Measurements from ENCODE around the gene WWC2. TPM values are rescaled to one million over a fixed set of nuclear protein-coding genes. Genes with fewer than 3 reads are reported as not detected.
A peak's percentile ranks its signal among the peaks of the same experiment; 100 is the strongest.
"Not testable (repeated sequence)": the region's sequence is repeated elsewhere in the genome, so short reads cannot be mapped to it uniquely, and the experiment has no call there.

WWC2 gene
- total RNA-seq, 1 experiment from 2014 or later, result 4.1 TPM

DNA sequence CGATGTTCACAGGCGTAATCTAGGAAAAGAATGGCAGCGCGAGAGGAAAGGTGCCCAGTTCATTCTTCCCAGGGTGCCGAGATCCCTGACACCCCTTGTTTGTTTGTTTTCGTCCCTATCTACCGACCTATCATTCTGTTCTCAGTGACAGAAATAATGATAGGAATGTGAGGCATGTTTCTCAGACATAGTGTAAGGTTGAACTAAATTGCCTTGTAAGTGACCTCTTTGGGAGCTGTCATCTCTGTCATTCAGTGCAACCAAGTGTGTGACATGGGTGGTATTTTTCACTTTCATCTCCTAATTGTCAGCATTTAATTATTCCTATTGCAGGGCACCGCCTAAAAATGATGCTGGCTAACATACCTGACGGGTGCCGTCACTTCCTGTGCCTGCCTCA, 196.7 kb downstream of the WWC2 start:
- no peak for DNase-seq (ENCODE audit: low read depth)

DNA sequence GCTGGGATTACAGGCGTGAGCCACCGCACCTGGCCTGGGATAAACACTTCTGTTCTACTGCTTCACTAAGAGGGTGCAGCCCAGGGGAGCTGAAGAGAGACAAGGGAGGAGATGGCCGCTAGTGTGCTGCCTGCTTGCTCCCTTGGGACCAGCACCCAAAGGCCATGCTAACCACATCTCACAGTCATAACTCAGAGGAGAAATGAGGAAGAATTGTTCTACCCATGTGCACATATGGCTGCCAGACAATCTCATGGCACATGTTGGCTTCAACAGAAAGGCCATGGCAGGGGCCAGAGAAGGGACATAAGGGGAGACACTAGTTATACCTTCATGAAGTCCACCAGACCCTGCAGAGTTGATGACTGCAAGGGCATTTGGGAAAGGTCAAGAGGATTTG, 198.6 kb downstream of the WWC2 start:
- DNase-seq (ENCODE audit: low read depth), result no peak

DNA sequence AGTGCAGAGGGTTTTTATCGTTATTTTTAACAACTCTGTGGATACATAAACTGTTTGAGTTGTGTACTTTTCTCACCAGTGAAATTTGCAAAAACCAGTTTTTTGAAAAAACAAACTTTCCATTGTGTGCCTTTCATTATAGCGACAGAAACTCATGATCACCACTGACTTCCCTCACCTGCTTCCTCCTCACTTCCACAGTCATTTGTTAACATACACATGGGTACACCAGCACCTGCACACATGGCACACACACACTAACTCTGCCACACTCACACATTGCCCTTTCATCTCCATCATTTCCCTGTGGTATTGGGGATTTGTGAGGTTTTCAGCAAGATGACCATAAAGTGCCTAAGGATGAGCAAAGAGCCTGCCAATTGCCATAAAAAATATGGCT, 200.4 kb downstream of the WWC2 start:
- no peak for DNase-seq (ENCODE audit: low read depth)

DNA sequence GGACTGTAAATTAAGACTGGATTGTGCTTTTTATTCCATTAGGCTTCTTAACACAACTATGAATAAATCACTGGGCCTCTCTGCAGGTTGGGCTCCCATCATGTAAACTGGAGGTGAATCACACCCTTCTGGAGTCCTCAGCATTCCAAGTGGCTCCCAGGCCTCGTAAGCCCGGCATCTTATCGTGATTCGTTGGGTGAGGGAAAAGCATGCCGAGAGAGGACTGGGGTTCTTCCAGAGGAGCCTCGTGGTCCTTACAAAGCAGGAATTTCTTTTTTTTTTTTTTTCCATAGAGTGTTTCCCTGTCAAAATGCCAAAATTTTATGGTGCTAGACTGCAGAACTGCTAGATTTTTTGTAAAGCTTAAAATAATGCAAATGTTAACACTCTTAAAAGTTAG, 201.0 kb downstream of the WWC2 start:
- DNase-seq (ENCODE audit: low read depth), result no peak

DNA sequence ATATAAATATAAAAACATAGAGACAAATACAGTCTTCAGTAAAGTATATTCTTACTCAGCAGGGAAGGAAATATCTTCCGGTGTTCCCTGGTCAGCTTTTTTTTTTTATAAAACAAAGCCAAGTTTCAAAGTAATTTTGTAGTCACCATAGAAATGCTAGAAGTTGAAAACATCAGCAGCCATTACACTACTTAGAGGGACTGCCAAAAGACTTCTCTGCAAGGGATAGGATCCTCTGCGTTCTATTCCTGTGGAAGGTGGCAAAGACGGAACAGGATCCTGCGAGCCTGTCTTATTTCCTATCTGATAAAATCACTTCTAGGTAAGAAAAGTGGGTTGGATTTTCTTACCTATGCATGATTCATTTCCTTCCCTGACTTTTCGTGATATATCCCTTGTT, 201.6 kb downstream of the WWC2 start:
- DNase-seq (ENCODE audit: low read depth), result no peak

DNA sequence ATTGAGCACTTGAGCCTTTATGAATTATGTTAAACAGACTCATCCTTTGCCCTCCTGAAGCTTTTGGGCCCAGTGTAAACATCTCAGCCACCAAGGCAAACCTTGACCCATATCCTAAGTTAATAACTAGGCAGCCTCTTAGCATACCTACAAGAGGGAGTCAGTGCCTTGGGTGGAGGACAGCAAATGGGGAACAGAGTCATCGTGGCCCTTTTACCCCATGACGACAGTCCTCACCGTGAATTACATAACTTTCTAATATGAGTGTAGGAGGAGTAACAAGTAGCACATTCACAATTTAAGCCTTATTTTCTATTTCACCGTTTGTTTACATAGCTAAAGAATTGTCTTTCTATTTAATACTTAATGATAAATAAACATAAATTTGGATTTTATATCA, 204.2 kb downstream of the WWC2 start:
- no peak for DNase-seq (ENCODE audit: low read depth)

DNA sequence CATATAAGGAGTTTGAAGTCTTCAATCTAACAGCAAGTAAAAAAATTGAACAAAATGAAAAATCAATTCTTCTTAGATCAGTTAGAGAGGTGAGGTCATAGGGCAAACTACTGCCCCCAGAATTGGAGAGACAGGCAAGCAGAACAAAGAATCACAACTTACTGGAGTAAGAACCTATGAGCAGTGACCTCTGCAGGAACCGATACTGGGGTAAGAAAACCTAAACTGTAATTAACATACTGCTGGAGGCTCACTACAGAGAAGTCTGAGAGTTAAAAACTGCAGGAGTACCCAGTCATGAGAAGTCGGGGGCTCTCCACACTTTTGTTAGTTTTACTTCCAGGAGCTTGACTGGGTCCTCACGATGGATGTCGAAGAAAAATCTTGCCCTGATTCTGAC, 205.0 kb downstream of the WWC2 start:
- DNase-seq (ENCODE audit: low read depth), result no peak

DNA sequence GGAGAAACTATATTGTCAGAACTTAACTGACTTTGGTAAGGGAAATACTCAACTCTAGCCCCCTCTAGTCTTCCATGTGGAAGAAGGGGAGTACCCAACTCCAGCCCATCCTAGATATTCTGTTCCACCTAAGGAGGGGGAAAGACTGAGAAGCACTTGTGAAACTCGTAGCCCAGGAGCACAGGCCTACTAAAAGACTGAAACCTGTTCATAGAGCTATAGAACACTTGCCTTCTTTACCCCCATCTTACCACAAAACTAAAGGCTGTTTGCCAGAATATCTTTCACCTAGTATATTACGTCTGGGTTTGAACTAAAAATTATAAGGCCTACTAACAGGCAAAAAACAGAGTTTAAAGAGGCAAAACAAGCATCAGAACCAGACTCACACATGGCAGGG, 205.5 kb downstream of the WWC2 start:
- DNase-seq (ENCODE audit: low read depth), result no peak

DNA sequence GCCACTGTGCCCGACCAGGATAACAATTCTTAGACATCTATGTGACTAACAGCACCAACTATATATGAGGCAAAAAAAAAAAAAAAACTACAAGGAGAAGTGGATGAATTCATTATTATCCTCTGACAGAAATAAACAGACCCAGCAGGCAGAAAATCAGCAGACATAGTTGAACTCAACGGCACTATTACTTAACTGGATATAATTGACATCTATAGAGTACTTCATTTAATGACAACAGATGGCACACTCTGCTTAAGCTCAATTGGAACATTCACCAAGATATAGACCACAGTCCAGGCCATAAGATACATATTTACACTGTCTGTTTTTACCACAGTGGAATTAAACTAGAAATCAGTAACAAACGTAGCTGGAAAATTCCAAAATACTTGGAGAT, 207.8 kb downstream of the WWC2 start:
- DNase-seq (ENCODE audit: low read depth), result no peak

DNA sequence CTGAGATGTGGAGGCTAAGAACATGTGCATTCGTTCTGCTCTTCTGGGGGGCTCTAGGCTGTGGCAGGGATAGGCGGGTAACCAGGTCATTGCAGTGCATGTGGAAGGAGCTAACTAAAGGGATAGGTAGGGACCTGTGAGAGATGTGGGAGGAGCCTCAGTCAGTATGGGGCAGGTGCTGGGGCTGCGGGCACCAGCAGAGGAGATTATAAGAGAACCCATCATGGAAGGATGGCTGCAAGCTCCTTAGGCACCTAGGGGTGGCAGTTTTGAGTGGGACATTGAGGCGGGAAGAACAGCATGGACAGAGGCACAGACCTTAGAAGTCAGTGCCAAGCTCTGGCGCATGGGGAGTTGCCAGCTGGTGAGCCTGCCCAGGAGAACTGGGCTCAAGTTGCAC, 213.8 kb downstream of the WWC2 start:
- no peak for DNase-seq (ENCODE audit: low read depth)

DNA sequence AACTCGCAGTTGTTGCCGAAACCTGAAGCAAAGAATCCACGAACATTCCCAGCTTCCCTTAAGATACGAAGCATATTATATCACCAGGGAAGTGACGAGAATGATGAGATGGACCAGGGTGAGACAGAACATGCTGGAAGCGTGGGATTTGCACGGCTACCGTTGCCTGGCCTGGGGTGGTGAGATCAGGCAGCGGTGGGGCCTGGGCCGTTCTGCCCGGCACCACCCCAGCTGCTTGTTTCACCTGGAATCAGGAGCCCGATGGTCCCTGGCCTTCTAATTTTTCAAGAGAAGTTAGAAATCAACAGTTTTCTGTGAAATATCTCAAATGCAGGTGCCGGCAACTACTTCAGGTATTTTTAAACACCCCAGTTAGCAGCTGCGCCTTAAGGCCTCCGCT, 215.3 kb downstream of the WWC2 start:
- no peak for DNase-seq (ENCODE audit: low read depth)

DNA sequence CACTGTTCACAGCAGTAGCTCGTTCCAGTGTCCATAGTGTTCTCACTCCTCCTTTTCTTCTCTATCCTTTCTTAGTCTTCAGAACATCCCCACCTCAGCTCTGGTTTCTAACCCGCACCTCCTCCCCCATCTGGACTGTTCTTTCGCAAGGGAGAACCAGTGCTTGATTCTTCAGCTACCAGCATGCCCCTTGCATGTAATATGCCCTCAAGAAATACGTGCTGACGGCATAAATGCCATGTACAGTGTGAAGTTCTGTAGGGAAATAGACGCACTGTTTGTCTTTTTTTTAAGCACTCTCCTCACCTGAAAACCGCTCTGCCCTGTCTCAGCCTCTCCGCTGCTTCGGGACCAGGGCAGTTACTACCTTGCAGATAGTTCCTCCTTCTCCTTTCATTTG, 215.7 kb downstream of the WWC2 start:
- no peak for DNase-seq (ENCODE audit: low read depth)

DNA sequence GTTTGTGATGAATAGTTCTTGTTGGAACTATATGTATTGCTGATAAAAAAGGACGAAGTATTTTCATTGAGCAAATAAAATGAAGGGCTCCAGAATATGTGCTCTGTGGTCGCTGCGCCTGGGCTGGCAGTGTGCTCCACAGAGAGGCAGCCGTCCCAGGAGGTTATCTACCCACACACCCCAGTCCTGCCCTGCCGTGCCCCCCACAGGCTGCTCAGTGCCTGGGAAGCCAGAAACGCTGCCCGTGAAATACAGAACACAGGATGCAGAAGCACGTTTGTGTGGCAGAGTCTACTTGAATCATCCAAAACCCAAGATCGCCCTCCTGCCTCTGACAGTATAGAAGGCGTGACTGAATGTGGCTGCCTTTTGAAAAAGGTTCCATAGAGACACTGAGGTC, 219.6 kb downstream of the WWC2 start:
- no peak for DNase-seq (ENCODE audit: low read depth)

DNA sequence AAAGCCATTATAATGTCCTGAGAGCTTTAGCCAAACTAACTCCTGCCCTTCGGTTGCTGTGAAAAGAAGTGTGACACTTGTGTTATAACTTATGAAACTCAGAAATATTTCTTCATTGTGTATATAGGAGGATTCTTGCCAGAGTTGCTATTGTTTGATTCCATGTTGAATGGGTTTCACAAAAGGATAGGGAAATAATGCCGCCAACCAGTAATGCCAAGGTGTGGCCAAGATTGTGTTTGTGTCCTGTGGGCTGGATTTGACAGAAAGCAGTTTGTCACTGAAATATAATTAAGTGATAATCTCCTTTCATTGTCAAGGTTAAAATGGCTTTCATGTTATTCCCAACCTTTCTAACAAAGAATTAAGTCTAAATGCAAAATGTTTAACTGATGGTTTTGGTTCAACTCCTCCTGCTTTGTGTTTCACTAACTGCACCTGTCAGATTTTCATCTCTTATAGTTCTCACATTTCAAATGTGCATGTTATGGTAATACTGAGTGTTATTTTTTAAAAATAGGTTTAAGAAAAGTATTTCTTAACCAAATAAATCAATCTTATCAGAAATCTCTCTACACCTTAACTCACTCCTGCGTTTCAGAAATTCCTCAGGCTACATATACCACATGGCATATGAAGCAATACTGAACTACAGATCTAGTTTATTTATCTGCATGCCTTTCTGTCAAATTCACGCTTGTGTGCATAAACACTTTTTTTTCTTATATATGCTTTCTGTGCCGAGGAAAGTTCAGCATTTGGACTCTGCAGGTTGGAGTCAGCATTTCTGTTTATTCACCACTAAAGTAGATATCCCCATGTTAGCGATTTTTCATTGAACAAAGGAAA, 221.4 kb downstream of the WWC2 start, which contains the start of gene CLDN22:
Gene CLDN22, minus strand, starts transcription at position 66 of the 849 bp plus-strand sequence. Its CDS starts 58 bp downstream, at position 8.
- no peak for DNase-seq (ENCODE audit: low read depth)

DNA sequence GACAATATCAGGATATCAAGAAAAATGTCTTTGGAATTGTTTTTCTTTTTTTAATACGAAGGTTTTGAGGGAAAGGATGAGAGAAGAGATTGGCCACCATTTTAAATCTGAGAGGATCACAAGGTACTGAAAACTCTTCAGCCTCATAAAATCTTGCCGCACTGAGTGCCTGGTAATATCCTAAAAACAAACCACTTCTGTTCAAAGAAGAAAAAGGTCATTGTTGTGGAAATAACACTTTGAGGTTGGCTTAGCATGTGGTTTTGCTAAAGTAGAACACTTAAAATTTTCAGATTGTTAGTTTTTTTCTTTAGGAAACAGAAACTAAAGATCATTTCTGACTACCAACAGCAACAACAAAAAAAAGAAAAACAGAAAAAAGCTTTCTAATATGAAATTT, 222.0 kb downstream of the WWC2 start:
- no peak for DNase-seq (ENCODE audit: low read depth)

DNA sequence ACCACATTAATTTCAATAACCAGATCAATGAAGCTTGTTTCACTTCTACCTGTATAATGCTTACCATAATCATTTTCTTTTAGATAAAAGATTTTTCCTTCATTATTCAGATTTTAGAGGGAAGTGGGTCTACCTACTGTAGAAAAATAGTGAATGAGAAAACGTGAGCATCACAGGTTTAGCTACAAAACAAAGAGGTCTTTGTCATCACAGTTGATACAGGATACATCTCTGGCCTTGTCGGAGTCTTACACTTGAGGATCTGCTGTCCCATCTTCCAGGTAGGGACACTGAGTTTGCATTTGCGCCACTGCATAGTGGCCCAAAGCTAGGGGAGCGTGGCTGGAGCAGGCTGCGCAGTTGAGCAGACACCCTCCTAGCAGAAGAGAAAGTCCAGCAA, 222.5 kb downstream of the WWC2 start:
- DNase-seq (ENCODE audit: low read depth), result no peak

DNA sequence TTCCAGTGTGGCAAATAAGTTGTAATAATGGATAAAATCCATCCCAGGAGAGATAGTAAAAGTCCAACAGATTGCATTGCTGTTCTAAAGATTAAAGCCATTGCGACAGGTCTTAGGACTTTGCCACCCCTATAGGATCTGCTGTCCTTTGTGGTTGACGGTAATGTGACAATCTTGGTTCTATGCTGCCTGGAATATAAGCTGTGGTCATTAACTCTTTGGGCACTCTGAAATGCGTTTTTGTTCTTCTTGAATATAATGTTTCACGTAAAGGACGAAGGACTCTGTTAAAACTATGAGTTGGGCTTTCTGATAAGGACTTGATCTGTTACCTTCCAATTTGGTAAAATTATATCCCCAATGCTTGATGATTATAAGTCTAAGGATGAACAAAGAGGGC, 223.3 kb downstream of the WWC2 start, which contains the start of gene CLDN24:
Gene CLDN24, minus strand, starts transcription at position 101 of the 400 bp plus-strand sequence. Its CDS starts 0 bp downstream, at position 101.
- DNase-seq (ENCODE audit: low read depth), result no peak

DNA sequence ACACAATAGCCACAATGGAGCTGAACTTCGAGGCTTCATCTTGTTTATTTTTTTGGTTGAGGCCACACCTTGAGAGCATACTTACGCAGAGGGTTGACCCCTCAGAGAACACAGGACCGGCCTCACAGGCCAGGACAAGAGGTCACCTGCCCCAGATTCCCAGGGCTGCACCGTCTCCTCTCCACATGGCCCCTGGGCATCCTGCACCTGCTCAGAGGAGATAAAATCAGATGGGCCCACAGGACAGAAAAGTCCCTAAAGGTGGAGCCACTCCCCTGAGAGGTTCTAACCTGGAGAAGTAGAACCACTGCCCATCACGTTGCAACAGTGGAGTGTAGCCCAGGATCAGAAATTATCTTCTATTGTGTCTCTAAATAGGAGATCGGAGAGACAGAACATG, 224.2 kb downstream of the WWC2 start:
- no peak for DNase-seq (ENCODE audit: low read depth)

DNA sequence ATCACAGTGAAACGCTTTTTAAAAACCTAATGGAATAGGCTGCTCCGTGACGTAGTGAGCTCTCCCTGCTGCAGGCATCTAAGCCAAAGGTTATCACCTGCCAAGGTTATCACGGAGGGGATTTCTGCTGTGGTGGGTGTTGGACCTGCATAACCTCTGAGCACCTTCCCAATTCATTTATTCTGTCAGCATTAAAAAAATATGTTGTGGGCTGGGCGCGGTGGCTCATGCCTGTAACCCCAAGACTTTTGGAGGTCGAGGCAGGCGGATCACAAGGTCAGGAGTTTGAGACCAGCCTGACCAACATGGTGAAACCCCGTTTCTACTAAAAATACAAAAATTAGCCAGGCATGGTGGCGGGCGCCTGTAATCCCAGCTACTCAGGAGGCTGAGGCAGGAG, 225.0 kb downstream of the WWC2 start:
- not testable (repeated sequence) for DNase-seq (ENCODE audit: low read depth)

DNA sequence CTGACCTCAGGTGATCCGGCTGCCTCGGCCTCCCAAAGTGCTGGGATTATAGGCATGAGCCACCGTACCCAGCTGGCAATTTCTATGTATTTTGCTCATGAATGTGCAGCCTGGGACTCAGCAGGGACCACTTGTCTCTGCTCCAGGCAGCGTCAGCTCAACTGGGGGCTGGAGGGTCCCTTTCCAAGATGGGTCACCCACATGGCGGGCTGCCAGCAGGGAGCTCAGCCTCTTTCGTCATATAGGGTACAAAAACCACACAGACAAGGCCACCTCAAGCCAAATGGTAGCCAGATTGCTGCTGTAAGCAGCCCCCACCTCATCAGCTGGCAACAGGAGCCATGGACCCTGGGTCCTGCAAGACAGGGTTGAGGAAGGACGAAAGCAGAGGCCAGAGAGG, 225.6 kb downstream of the WWC2 start:
- DNase-seq (ENCODE audit: low read depth), result no peak

DNA sequence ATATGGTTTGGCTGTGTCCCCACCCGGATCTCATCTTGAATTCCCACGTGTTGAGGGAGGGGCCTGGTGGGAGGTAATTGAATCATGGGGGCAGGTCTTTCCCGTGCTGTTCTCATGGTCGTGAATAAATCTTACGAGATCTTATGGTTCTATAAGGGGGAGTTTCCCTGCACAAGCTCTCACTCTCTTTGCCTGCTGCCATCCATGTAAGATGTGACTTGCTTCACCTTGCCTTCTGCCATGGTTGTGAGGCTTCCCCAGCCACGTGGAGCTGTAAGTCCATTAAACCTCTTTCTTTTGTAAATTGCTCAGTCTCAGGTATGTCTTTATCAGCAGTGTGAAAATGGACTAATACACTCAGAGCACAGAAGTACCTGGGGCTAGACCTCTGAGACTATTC, 227.3 kb downstream of the WWC2 start:
- DNase-seq (ENCODE audit: low read depth), result not testable (repeated sequence)

DNA sequence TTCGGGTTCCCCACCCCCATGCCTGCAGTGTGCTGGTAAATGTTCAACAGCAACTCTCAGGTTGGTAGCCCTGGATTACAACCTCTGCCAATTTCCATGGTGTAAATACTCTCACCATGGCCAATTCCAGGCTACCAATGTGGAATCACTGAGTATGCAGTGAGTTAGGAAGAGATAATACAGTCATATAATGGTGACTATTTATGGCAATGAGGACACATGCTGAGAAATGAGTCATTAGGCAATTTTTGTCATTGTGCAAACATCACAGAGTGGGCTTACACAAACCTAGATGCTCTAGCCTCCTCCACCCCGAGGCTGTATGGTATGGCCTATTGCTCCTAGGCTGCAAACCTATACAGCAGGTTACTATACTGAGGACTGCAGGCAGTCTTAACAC, 227.8 kb downstream of the WWC2 start:
- DNase-seq (ENCODE audit: low read depth), result peak; percentile 4

DNA sequence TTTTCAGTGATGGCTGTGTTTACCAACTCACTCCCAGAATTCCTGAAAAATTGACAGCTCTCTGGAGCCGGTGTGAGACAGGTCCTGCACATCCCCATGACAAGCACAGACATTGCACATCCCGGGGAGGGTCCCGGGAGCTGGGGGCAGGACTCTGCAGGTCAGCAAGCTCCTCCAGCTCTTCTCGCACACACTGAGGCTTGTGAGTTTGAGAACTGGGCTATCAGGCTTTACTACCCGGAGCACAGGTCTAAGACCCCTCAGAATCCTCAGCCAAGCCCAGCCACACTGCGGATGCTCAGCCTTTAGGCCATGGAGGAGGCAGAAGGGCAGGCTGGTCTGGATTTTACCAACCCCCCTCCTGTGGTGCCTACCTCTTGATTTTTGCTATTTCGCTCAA, 228.8 kb downstream of the WWC2 start:
- DNase-seq (ENCODE audit: low read depth), result no peak

DNA sequence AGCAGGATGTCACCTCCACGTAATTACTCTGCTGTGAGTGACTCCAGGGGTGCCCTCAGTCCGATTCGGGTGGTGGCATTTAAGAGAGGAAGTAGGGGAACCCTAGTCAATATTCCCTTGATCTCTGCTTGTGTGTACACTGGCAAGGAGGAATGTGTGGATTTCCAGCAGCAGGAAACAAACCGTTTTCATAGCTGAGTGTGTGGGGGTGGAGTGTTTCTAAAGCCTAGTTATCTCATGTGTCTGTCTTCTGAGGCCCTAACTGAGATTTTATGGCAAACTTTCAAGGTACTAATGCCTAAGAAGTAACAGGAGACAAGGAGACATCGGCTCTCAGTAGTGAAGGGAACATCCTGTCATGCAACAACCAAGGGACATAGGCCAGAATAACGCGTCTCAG, 229.8 kb downstream of the WWC2 start:
- DNase-seq (ENCODE audit: low read depth), result no peak

All from Daoy (cell line).